ENCODE results near the gene TBL1X.
A peak's percentile ranks its signal among the peaks of the same experiment; 100 is the strongest.
"Not testable (repeated sequence)": the region's sequence is repeated elsewhere in the genome, so short reads cannot be mapped to it uniquely, and the experiment has no call there.

TBL1X gene

DNA sequence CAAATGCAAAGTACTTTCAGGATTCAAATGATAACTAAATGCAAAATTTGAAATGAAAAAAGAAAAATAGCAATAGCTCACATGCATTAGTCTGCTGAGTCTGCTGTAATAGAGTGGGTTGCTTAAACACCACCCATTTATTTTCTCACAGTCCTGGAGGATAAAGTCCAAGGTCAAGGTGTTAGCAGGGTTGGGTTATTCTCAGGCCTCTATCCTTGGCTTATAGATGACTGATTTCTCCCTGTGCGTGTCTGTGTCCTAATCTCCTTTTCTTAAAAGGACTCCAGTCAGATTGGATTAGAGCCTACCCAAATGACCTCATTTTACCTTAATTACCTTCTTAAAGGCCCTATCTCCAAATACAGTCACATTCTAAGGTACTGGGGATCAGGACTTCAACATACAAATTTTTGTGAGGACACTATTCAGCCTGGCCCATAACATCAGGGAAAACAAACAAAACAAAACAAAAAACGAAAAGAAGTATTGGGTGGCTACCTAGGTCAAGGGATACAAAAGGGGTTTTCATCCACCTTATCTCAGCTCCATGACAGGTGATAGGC, 6.3 kb upstream of the TBL1X start:
- no peak for DNase-seq (ENCODE audit: low spot score)

DNA sequence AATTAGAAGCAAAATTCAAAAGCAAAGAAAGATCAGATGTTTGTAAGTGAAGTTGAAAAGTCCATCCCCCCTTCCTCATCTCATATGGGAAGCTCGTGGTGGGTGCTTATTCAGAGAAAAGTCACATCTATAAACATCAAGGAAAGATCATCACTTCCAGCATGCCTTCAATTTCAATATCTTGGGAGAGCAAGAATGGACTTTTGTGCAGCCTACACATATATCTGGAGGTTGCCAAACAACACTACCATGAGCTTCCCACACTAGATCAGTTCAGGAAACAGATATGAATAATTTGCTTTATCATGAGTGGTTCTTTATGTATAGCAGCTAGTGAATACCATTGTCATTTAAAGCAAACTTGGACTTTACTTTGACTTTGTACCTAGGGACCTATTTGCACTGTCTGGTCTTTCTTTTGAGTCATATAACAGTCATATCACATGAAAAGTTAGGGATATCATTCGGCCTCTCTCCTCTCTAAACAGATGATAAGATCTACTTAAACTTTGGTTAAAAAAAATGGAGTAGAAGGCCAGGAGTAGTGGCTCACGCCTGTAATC, 5.6 kb upstream of the TBL1X start:
- DNase-seq (ENCODE audit: low spot score), result no peak

DNA sequence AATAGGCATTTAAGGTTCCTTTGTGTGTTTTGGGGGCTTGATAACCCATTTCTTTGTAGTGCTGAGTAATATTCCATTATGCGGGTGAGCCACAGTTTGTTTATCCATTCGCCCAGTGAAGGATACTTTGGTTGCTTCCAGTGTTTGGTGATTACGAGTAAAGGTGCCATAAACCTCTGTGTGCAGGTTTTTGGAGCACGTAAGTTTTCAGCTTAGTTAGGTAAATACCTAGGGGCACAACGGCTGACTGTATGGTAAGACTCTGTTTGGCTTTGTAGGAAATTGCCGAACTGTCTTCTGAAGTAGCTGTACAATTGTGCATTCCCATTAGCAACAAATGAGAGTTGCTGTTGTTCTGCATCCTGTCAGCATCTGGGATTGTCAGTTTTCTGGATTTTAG, 3.8 kb upstream of the TBL1X start:
- no peak for DNase-seq (ENCODE audit: low spot score)

DNA sequence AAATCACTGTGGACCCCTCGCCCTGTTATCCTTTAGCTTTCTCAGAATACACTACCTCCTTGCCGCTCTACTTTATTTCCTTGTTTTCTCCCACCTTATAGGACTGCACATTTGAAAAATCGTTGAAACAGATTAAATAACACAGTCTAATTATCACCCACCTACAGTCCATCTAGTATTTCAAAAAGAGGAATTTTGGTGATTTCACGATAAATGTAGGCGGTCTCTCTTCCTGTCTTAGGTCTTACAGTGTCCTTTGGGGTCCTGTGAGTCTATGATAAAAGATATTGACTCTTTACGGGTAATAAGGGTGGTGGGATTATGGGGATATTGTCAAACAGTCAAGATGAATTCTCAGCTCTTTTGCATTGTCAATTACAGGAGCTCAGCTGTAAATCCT, 2.4 kb upstream of the TBL1X start:
- DNase-seq (ENCODE audit: low spot score), result no peak

DNA sequence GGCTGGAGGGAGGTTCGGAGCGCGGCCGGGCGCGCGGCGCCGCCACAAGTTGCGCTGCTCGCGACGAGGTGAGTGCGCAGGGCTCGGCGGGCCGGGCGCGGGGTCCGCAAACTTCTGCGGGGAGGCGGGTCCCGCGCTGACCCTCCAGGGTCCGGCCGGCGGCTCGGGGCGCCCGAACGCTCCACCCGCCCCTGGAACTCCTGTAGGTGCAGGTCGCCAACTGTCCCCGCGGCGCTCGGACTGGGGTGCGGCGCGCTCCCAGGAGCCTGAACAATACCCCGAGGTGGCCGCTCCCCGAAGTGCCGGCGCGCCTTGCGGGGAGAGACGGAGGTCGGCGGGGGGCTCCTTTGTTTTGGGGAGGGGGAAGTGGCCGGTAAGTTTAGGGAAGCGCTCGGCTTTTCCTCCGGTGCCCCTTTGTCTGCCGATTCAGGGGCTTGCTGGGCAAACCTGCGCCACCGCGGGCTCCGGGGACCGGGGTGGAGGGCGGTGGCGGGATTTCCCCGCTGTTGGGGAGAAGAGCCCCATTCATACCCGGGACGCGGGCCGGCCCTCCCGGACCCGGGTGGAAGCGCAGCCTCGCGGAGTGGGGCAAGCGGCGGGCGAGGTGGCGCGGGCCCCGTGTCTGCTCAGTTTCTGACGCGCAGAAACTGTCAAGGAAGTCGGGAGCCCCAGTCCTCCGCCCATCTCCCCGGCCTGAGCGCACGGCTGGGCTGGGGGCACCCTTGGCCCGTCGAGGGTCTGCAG, 694 bp downstream of the TBL1X start:
- no peak for DNase-seq (ENCODE audit: low spot score)

DNA sequence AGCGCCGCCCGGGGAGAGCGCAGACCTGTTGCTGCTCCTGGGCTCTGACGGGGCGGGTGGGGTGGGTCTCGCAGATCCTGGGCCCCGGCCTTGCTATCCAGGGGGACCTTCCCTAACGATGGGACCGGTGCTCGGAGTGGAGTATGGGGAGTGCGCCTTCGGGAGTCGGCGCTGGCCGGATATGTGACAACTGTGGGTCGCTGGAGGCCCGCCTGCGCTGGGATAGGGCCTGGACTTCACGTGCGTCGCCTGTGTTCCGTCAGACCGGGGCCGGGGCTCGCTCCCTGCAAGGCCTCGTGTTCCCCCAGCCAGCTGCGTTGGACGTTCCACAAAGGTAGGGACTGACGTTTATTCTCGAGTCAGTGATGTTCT, 1.3 kb downstream of the TBL1X start:
- DNase-seq (ENCODE audit: low spot score), result peak; percentile 37

DNA sequence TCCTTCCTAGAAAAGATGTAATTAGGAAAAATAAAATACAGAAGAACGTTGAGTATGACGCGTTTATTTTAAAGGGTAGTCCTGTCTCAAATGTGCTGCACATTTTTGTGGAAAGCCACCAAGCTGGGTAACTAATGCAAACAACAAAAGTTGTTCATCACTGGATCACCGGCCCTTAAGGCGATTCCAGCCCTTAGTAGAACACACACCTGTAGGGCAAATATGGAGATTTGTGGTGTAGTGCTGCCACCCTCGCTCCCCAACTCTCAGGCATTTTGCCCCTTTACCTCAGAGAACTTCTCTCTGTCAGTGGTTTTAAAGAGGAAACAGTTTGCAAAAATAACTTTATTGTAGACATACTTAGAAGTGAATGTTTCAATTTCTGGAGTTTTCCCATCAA, 1.9 kb downstream of the TBL1X start:
- no peak for DNase-seq (ENCODE audit: low spot score)

DNA sequence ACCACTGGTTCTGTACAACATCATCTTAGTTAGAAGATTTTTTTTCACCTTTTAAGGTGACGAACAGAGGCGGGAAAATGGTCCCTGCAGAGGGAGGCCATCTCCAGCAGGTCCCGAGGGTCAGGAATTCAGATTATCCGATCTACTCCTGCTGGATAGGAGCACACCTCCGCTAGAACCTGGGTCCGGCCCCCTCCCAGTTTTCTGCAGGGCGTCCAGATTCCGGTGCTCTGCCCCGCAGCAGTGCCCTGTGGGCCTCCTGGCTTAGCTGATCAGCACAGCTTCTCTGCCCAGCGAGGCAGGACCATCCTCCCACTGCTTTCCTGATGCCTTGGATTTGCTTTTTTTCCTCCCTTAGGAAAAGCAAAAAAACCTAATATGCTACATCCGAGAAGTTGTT, 2.3 kb downstream of the TBL1X start:
- DNase-seq (ENCODE audit: low spot score), result no peak

DNA sequence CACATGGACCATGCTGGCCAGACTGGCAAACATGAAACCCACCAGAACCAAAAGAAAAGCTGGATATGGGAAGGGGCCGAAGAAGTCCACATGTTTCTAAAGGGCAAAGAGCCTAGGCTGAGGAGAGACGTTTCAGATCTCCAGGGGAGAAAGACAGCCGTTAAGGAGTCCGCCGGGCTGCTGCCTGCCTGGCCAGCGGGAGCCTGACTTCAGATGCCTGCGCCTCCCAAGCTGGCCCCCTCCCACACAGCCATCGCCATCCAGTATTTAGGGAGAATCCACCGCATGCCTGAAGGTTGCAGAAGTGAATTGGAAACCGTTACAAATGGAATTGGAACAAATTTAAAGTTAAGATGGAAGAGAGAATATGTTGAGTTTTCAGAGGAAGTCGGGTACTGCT, 2.9 kb downstream of the TBL1X start:
- no peak for DNase-seq (ENCODE audit: low spot score)

DNA sequence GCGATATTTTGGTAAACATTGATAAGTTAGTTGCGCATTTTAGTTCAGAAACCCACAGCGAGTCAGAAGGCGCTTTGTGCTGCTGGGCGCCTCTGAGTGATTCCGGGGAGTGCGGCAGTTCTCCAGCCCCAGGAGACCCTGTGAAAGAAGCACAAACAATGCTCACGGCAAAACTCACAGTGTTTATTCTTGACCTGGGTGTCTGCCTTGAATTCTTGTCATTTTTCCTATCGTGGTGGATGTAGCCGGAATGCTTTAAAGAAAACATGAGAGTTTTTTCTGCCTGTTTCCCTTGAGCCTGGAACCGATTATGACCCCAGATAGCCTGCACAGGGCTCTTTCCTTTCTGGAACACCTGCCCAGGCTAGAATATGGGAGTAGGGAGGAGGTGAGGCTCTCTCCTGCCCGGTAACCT, 6.7 kb downstream of the TBL1X start:
- DNase-seq (ENCODE audit: low spot score), result no peak

DNA sequence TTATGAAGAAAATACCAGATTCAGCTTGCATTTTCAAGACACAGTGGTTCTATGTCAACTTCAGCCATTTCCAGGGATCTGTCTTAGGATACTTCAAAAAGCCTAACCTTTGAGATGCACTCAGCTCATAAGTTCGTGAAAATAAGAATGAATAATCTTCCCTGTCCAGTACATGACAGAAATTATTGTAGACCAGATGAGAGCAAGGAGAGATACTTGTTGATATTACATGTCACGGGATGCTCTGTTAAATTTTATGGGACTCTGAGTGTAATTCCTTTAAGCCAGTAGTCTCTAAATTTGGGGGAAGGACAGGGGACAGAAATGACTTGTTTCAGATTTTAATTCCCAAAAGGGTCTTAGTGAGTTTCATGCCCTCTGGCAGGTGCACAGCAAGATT, 8.8 kb downstream of the TBL1X start:
- no peak for DNase-seq (ENCODE audit: low spot score)

DNA sequence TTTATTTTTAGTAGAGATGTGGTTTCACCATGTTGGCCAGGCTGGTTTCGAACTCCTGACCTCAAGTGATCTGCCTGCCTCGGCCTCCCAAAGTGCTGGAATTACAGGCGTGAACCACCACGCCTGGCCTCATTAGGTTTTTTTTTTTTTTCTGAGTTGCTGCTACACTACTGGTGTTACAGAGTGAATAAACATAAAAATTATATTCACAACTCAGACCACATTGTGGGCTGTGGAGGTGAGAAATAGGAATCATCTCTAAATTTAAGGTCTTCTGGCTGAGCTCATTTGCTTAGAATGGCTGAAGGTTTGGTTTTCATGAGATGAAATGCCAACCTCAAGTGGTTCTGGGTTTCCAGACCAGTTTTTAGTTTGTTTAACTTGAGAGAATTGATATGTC, 10.6 kb downstream of the TBL1X start:
- not testable (repeated sequence) for DNase-seq (ENCODE audit: low spot score)

DNA sequence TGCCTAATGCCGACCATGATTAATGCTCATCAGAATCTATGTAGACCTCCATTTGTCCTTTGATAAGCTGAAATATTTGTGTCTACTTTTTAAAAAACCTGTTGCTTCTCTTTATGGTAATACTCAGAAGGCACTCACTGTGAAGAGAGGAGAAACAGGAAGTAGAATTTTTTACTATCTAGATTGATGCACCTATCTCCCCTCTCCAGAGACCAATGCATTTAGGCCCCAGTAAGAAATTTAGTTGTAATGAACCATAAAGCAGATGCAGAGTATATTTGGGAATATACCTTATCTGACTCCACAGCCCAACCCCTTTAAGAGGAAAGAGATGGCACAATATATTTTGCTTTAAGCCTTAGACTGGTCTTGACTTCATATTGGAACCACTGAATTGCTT, 11.1 kb downstream of the TBL1X start:
- no peak for DNase-seq (ENCODE audit: low spot score)

DNA sequence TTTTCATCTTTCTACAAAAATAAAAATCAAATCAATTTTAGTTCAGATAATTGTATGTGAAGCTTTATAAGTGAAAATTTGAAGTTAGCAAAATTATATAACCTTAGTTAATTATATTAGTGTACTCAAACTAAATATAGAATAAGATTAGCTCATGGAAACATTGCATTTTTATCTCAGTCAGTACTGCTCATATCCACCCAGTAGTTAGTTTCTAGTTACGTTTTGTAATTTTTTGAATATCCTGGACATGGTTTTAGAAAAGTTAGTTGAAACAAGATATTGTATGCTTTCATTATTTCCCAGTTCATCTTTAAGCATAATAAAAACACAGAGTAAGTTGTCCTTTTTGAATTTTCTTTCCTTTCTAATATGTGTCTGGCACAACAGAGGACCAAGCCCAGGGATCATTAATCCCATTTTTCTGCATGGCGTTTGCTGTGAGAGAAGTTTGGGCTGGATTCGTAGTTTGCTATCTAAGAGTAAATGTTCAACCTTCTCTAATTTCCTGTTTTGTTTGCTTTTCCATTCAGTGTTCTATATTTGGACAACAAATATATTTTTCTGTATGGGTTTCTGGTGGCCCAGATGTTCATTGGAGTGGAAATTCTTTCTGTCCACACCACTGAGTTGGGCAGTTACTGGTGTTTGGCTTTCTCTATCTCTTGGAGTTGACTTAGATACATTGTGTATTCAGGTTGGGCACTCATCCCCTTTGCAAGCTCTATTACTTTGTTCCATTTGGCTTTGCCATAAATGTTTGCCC, 12.1 kb downstream of the TBL1X start:
- DNase-seq (ENCODE audit: low spot score), result no peak

DNA sequence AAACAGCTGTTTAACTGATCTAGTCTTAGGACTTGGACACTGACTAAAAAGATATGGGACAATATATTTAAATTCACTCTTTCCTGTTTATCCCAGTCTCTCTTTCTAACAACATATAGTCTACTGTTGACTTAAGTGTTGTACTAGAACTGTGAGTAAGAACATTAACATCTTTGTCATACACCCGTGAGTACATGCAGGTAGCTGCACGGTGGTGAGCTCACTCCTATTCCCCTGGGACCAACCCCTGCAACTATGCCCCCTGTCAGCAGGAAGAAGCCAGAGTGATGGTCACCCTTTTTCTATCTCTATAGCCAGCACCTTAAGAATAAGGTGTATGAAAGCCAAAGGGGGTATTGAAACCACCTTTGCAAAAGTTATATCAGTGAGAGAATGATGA, 17.6 kb downstream of the TBL1X start:
- no peak for DNase-seq (ENCODE audit: low spot score)

DNA sequence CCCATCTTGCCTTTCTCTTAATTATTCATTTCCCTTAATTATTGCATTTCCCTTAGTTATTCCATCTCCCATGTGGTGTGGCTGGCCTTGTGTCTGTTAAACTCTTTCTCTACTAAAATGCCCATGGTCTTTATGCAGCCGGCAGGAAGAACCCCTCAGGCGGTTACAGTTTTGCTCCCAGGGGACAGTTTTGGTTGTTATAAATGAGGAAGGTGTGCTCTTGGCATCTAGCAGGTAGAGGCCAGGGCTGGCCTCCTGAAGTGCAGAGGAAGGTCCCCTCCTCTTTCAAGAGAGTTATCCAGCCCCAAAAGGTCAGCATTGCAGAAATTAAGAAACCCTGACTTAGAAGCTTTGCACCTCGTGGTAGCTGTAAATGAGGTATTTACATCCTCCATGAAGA, 18.0 kb downstream of the TBL1X start:
- no peak for DNase-seq (ENCODE audit: low spot score)

DNA sequence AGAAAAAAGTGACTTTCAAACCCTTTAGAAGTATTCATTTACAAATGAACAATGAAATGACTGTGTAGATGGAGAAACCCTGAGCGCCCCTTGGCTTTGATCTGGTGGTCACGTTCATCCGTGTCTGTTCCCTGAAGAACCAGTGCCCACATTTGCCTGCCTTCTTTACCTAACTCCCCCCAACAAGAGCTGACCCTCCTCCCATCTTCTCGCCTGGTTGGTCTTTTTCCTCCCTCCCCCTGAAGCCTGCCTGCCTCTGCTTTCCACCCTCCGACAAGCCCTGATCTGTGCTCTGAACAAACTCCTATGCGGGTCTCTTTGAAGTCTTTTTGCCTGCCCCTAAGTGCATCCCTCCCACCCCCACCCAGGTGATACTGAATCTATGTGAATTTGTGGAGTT, 18.5 kb downstream of the TBL1X start:
- DNase-seq (ENCODE audit: low spot score), result no peak

DNA sequence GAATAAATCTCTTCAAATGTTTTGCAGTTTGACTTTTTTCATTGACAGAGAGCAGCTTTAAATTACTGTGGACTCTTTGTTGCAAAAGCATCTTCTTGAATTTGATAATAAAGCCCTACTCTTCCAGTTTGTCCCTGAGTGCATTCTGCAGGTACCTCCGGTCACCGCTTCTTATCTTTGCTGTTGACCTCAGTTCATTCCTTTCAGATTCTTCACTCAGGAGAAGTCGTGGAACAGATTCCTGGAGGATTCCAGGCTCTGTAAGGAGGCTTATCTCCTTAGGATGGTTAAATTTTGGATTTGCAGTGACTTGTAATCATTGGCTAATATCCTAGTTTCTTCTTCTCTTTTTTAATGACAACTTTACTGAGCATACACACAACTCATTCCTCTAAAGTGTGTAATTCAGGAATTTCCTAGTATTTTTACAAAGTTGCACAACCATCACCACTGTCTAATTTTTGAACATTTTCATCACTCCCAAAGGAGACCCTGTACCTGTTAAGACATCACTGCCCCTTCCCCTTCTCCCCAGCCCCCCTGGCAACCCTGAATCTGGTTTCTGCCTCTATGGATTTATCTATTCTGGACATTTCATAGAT, 22.0 kb downstream of the TBL1X start:
- no peak for DNase-seq (ENCODE audit: low spot score)

DNA sequence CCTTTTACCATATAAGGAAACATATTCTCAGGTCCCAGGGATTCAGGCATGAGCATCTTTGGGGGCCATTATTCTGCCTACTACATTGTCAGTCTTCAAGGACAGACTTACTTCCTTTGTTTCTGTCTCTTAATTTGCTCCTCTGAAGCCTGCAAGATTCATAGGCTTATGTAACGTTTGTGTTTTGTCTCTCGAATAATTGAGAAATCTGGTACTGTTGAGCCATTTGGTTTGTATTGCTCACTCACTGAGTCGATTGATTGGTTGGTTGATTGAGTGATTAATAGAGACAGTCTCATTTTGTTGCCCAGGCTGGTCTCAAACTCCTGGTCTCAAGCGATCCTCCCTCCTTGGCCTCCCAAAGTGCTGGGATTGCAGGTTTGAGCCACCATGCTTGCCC, 23.7 kb downstream of the TBL1X start:
- no peak for DNase-seq (ENCODE audit: low spot score)

DNA sequence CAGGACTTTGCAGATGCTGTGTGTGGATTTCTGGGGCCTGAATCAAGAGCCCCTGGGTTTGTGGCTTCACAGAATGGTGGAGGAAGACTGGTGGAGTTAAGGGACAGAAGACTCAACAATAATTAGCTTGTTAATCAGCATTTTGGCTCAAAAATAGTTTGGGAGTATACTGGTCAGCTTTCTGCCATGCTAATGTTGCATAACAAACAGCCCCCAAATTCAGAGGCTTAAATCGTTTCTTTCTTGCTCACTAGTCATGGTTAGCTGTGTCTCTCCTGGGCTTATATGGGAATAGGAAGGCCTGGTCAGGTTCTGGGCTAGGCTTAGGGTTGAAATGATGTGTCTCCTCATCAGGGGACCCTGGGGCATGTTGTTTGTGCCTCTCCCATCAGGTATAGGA, 24.4 kb downstream of the TBL1X start:
- DNase-seq (ENCODE audit: low spot score), result no peak

DNA sequence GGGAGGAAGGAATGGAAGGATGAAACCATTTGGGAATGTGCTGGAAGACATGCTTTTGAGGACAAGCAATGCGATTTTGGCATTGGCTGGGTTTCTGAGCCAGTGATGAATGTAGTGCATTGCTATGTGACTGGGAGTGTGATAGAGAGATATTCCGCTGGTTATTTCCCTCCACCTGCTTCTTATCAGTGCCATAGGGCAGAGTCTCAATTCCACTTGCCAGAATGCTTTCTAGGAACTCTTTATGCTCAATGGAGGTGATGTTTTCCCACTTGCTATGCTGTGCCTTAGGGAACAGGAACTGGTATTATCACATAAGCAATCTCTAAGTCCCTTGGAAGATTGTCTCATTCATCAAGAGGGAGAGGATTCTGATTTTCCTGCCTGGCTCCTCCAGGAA, 28.0 kb downstream of the TBL1X start:
- DNase-seq (ENCODE audit: low spot score), result no peak

DNA sequence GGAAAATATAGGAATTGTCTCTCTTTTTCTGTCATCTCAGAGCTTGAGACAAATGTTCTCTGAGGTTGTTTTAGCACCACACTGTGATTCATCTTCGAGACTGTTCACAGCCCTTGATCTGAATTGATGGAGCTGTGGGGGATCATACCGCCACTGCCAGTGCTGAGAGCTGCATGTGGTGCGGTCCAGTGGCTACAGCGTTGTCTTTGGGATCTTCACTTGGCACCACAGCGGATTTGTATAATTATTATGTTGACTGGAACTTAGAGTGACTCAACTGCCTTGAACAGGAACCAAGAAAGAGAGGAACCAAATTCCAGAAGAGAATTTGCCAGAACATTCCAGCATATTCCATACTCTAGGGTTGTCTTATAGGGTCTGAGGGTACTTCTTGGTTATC, 29.1 kb downstream of the TBL1X start:
- DNase-seq (ENCODE audit: low spot score), result no peak

Measured in SK-N-DZ (cell line).